GM18519 (cell line): ENCODE results near the gene KCNE2.
"Not testable (repeated sequence)": the region's sequence is repeated elsewhere in the genome, so short reads cannot be mapped to it uniquely, and the experiment has no call there.

Experiments
- ATAC-seq: cut with Tn5 transposase; IDR thresholded peaks from one replicate; pipeline ENCODE4 v1.9.1; 2021; ENCODE audit warnings: mild to moderate bottlenecking, moderate library complexity; ENCODE audit not compliant: unreplicated experiment, low FRiP score

KCNE2 gene

DNA sequence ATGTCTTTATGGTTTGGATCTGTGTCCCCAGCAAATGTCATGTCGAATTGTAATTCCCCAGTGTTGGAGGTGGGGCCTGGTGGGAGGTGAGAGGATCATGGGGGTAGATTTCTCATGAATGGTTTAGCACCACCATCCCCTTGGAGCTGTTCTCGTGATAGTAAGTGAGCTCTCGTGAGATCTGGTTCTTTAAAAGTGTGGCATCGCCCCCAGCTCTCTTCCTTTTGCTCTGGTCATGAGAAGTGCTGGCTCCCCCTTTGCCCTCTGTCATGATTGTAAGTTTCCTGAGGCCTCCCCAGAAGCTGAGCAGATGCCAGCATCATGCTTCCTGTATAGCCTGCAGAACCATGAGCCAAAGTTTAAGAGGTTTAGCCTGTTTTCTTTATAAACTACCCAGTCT is 11.2 kb upstream of the KCNE2 start:
- ATAC-seq: no peak

DNA sequence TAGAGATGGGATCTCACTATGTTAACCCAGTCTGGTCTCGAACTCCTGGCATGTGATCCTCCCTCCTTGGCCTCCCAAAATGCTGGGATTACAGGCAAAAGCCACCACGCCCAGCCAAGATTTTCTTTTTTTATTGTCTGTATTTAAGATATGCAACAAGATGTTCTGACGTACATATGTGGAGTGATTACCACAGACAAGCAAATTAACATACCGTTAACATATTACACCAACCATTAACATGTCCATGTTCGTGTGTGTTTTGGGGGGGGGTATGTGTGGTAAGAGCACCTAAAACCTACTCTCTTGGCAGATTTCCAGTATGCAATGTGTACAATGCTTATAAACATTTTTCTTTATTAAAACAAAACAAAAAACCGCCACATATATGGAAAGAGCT is 10.6 kb upstream of the KCNE2 start:
- ATAC-seq: no peak

DNA sequence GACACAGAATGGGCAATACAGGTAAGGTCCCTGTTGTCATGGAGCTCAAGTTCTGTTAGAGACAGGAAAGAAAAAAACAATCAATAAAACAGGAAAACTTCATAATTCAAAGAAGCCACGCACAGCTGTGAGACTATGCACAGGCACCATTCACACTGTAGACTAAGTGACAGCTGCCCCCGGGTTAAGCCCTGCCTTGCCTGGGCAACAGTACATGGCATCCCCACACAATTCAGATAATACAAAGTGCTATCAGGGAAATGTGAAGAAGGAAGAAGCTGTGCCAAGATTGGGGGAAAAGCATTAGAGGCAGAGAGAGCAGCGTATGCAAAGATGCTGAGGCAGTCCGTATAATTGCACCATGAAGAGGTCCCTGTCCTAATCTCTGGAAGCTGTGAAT is 9.0 kb upstream of the KCNE2 start:
- ATAC-seq: no peak

DNA sequence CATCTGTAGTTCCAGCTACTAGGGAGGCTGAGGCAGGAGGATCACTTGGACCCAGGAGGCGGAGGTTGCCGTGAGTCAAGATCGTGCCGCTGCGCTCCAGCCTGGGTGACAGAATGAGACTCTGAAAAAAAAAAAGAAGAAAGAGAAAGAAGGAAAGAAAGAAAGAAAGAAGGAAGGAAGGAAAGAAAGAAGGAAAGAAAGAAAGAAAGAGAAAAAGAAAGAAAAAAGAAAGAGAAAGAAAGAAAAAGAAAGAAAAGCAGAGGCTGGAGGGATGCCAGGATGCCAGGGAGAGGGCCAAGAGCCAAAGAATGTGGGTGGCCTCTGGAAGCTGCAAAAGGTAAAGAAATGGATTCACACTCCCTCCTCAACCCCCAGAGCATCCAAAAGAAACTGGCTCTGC is 8.2 kb upstream of the KCNE2 start:
- ATAC-seq: no peak

DNA sequence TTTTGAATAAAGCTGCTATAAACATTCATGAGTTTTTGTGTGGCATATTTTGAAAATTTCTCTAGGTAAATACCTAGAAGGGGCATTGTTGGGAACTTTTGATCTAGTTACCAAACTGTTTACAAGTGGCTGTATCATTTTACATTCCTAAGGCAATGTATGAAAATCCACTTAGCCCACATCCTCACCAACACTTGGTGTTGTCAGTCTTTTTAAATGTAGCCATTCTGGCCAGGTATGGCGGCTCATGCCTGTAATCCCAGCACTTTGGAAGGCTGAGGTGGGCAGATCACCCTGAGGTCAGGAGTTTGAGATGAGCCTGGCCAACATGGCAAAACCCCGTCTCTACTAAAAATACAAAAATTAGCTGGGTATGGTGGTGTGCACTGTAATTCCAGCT is 5.9 kb upstream of the KCNE2 start:
- no peak for ATAC-seq

DNA sequence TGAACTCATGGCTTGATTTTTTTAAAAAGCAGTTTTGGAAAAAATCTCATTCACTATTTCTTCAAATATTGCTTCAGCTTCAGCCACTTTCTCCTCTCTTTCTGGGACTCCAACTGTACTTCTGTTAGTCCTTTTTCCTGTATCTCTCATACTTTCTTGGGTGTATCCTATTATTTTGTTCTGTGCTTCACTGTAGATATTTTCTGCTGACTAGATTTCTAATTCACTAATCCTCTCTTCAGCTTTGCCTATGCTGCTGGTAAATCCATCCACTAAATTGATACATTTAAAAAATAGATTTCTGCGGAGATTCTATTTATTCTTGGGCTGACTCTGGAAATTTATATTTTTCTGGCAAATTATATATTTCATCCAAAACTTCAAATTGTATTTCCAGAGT is 4.9 kb upstream of the KCNE2 start:
- no peak for ATAC-seq

DNA sequence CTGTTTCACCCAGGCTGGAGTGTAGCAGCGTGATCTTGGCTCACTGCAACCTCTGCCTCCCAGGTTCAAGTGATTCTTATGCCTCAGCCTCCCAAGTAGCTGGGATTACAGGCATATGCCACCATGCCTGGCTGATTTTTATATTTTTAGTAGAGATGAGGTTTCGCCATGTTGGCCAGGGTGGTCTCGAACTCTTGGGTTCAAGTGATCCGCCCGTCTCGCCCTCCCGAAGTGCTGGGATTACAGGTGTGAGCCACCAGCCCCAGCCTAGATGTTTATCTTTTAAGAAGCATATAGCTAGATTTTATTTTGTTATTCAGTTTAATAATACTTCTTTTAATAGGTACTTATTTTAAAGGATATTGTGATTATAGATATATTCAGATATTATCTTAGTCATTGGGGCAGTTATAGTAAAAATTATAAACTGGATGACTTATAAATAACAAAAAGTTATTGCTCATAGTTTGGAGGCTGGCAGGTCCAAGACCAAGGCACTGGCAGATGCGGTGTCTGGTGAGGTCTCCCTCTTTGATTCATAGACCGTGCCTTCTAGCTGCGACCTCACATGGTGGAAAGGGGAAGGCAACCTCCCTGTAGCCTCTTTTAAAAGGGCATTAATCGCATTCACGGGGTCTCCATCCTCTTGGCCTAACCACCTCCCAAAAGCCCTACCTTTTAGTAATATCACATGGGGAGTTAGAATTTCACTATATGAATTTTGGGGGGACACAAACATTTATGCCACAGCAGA is 3.1 kb upstream of the KCNE2 start:
- ATAC-seq: no peak

DNA sequence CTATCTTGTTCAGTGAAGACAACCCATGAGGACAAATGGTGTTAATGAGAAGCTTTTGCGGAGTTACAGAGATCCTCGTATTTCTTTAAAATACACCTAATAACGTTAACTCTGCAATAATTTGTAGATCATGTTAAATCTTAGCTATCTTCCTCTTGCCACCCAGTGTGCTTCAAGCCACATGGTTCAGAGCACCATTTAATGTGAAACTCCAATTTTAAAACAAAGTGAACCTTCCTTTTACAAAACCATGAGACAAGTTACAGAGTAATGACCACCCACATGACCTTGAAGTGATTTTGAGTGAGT is 1.7 kb upstream of the KCNE2 start:
- ATAC-seq: no peak

DNA sequence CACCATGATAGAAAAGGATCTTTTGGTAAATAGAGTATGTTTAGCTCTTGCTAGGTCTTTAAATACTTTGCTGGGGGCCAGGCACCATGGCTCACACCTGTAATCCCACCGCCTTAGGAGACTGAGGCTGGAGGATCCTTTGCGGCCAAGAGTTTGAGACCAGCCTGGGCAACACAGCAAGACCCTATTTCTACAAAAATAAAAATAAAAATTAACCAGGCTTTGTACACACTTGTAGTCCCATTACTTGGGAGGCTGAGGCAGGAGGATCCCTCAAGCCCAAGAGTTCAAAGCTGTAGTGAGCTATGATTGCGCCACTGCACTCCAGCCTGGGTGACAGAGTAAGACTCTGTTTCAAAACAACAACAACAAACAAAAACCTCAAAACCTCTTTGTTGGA is 1.1 kb upstream of the KCNE2 start:
- no peak for ATAC-seq

DNA sequence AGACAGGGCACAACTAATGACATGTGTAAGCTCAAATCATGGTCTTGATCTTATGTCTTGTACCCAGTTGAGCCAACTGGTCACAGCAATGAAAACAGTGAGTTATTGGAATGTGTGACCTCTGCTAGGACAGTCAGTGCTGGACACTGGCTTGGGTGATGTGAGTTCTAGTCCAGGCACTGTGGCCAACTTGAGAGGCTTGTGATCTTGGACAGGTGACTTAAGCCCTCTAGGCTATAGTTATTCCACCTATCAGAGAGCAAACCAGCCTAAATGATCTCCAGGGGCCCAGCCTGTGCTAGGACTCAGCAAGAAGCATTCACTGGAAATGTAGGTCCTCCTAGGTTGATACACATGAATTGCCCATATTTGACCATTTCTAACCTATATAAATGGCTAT is 1.1 kb downstream of the KCNE2 start:
- ATAC-seq: no peak

DNA sequence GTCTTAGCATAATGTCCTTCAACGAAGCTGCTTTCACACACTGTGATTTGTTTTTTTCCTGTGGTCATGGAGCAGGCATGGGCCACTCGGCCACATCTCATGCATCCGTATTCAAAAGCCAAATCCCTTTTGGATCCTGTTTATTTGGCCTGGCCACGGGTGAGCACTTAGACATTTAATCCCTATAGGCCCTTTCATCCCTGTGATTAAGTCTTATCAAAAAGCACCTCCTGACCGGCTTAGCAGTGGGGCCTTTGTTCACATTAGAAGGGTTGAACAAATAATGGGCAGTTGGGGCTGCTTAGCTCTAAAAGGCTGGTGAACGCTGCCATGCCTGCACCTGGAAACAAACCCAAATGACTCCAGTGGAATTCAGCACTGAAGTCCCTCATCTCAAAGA is 2.0 kb downstream of the KCNE2 start:
- no peak for ATAC-seq

DNA sequence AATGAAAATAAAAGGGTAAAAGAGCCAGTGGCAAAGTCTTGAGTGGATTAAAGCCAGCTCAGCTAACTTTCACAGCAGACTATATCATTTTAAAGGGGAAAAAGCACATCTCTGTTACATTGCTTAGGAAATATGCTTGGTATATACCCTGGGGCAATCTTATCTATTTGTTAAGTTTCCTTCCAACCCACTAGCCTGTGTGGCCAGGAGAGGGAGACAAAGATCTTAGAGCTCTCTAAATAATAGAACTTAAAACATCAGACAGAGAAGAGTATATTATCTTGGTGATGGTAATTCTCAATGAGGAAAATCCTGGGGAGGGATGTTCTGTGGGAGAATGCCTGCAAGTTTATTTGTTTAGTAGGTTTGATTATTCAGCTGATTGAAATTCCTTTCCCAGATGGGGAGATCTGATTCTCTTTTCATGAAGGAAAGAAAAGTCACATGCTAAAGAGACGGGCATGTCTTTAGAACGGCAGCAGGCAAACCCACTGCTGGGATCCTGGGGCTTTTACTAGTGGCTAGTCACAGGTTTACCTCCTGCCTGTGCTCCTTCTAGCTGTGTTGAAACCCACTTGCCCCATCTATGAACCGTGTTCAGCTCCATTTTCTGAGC is 3.6 kb downstream of the KCNE2 start:
- ATAC-seq: no peak

DNA sequence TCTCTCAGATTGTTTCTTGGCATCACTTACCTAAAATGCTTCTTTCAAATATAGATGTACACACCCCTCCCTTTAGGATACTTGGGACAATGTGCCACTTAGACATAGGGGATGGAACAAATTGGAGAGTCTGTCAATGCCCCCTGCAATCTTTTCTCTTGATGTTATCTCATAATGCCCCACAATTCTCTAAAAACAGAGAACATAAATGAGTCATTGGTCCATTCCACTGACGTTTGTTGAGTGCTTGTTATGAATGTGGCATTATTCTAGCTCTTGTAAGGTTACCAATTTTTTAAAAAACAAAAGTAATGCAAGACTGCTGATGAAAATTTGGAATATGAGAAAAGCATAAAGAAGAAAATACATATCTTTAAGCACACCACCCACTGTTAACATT is 5.9 kb downstream of the KCNE2 start:
- ATAC-seq: no peak

DNA sequence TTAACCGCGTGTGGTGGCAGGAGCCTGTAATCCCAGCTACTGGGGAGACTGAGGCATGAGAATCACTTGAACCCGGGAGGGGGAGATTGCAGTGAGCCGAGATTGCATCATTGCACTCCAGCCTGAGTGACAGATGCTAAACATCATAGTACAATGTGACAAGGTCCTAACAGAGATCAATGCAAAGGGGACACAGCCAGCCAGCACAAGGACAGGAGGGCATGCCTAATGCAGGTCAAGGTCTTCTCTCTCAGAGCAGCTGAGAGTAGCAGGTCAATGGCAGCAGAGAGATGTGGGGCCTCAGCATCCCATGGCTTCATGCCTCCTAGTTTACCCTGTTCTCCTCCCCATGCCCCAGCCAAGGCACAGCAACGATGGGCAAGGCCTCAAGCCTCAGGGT is 8.5 kb downstream of the KCNE2 start:
- no peak for ATAC-seq

DNA sequence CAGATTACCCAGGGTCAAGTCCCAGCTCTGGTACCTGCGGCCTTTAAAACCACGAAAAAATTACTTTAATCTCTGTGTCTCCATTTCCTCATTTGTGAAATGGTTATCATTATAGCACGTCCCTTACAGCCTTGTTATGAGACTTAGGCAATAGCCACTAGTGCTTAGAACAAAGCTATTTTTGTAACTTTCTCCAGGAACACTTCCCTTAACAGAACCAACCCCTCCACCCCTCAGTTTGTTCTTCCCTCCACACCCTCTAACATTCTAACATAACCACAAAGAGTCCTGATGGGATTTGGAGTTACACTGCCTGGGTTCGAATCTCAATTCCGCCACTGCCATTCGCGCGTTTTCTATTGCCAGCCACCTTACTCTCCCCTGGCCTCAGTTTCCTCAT is 10.7 kb downstream of the KCNE2 start:
- not testable (repeated sequence) for ATAC-seq

DNA sequence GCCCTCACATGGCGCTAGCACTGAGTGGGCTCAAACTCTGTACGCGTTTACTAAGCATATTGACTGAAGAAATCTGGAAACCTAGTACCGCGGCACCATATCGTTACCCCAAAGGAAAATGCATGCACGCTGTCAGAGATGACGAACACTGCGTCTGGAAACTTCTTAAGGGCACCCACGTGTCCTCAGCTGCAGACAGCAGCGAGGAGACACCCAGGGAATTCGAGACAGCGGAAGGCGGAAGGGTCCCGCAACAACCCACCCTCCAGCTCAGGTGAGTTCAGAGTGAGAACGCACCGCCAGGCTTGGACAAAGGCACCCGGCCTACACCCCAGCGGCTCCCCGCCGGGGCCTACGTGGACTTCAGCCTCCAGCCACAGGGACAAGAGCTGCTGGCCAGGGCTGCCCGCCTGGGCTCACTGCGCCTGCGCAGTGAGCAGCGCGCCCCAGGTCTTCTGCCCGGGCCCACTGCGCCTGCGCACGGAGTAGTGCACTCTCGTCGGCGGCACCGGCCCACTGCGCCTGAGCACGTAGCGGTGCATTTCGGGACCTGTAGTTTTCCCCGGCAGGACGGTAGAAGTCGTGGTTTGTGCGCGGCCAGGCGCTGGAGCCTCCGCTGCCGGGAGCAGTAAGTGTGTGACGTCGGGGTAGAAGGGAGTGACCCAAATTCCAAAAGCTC is 11.3 kb downstream of the KCNE2 start, which contains the start of gene SMIM11:
Gene SMIM11, plus strand, starts transcription at position 568 of the 679 bp plus-strand sequence. CDS start 3,998 bp downstream, outside the sequence.
- ATAC-seq: peak; percentile 80

DNA sequence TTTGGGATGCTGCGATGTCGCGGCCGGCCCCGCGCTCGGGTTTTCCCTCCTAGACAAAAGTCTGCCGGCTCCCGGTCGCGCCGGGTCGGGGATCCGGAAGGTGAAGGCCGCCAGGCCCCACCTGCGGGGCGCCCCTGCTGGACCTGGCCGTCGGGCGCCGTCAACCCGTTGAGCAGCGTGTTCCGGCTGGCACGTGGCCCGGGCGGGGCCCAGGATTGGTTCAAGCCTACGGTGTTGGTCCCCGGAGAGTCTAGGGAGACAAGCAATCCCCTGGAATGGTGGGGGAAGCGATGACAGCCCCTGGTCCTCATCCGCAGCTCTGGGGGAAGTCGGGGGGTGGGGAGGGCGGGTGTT is 11.8 kb downstream of the KCNE2 start:
- ATAC-seq: peak; percentile 19

DNA sequence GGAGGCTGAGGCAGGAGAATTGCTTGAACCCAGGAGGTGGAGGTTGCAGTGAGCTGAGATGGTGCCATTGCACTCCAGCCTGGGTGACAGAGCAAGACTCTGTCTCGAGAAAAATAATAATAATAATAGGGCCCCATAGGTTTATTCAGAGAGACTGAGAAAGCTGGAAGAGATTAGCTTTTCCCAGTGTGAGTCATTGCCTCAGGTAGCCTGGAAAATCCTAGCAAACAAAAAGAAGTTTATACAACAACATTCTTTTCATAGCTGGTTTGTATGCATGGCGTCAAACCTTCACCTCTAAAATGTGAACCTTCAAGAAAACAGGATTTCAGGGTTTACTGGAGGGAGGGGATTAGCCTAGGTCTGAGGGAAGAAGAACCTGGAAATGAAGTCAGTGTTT is 19.3 kb downstream of the KCNE2 start:
- not testable (repeated sequence) for ATAC-seq

DNA sequence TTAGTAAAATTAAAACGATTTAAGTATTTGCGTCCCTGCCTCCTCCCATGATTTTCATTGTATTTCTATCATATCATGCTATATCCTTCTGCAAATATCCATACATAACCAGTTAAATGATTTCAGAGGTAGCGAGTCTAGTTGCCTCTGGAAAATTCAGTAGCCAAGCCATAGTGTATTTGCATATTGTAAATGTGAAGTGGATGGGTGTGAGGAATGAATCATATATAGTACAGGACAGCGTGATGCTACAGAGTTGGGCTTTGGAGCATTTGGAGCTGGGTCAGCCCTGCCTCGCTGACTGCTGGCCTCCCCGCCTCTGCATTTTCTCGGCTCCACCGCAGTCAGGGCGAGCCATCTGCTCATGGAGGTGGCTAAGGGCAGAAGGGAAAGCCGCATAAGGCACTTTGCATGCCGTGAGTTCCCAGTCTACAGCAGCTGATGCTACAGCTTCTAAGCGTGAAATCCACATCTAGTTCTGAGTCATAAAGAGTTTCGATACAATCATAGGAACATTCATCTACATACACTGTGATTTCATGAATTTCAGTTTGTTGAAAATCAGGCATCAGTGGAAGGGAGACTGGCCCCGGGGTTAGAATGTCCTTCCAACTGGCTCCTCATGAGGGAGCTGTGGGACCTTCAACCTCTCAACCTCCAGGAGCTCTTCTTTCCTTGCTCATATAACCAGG is 20.1 kb downstream of the KCNE2 start:
- ATAC-seq: peak; percentile 81

DNA sequence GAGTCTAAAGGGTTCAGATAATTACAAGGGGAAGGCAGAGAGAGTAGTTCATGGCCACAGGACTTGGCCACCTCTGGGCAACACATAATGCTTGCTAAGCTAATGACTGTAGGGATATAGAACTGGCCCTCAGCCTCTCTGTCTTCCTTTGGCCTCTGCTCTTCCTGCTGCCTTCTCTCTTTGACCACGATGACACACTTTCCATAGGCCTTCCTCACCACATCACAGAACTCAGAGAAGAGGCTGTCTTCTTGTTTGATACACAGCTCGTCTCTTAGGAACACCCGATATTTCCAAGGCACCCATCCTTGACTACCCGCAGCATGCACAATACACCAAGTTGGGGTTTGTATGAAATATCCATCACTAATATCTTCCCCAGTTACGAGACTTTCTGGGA is 36.7 kb downstream of the KCNE2 start:
- not testable (repeated sequence) for ATAC-seq

DNA sequence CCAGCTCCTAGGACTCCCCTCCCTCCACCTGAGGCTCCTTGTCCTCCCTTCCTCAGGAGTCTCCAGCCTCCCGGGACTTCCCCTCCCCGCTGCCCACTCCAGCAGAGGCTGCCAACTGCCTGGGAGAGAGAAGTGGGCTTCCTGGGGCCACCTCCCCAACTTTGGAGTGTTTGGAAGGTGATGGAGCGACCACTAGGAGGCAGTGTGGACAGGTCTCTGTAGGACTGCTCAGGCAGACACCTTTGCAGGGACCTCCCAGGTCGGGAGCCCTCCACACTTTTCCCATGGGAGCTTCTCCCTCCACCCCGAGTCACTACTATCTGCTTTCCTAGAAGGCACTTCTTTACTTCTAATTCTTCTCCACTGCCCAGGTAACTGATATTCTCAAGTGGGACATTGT is 40.9 kb downstream of the KCNE2 start:
- not testable (repeated sequence) for ATAC-seq
